GM21390 (cell line): ENCODE measurements around the gene CDC6.

Source experiments
- ATAC-seq: cut with Tn5 transposase; IDR thresholded peaks from one replicate; pipeline ENCODE4 v1.9.1; 2021; ENCODE audit not compliant: unreplicated experiment

The CDC6 gene

GRCh38 chr17:40321961-40322357, 34.3 kb downstream of the CDC6 start:
- ATAC-seq, result no peak

- peak; percentile 27 for ATAC-seq
Observed at GRCh38 chr17:40322358-40323315, 35.0 kb downstream of the CDC6 start.

- ATAC-seq, result peak; percentile 1
Observed at GRCh38 chr17:40323391-40324381, 36.0 kb downstream of the CDC6 start.

- no peak for ATAC-seq
Observed at GRCh38 chr17:40325156-40326013, 37.7 kb downstream of the CDC6 start.

GRCh38 chr17:40326014-40326831, 38.5 kb downstream of the CDC6 start:
- no peak for ATAC-seq

- ATAC-seq, result no peak
Observed at GRCh38 chr17:40326832-40327199, 39.1 kb downstream of the CDC6 start.

GRCh38 chr17:40327244-40327729, 39.6 kb downstream of the CDC6 start:
- no peak for ATAC-seq

GRCh38 chr17:40327735-40328385, 40.2 kb downstream of the CDC6 start:
- no peak for ATAC-seq

- ATAC-seq, result no peak
Observed at GRCh38 chr17:40328386-40328766, 40.7 kb downstream of the CDC6 start.

- no peak for ATAC-seq
Observed at GRCh38 chr17:40329839-40330794, 42.4 kb downstream of the CDC6 start.

- ATAC-seq, result no peak
Observed at GRCh38 chr17:40330850-40331470, 43.3 kb downstream of the CDC6 start.

GRCh38 chr17:40331743-40332641, 44.3 kb downstream of the CDC6 start:
- ATAC-seq, result no peak

- no peak for ATAC-seq
Observed at GRCh38 chr17:40333781-40334448, 46.2 kb downstream of the CDC6 start.

- ATAC-seq, result no peak
Observed at GRCh38 chr17:40335620-40336019, 47.9 kb downstream of the CDC6 start.

GRCh38 chr17:40337351-40337750, 49.7 kb downstream of the CDC6 start:
- ATAC-seq, result no peak

GRCh38 chr17:40338058-40338457, 50.4 kb downstream of the CDC6 start:
- no peak for ATAC-seq
